ENCODE results near the gene KCTD7.

DNA sequence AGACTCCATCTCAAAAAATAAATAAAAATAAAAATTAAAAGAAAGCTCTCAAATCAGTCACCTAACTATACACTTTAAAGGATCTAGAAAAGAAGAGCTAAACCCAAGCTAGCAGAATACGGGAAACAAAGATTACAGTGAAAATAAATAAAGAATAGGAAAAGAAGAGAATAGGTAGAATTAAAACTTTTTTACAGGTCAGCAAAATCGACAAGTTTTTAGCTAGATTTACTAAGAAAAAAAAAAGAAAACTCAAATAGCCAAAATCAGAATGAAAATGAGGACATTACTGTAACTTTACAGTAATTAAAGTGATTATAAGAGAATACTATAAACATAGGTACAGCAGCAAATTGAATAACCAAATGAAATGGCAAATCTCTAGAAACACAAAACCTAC, 60.4 kb downstream of the KCTD7 start:
- no peak for TF ChIP-seq POLR2AphosphoS5 (IDR thresholded peaks at IDR 0.05; ENCODE audit: borderline replicate concordance, low read depth, low read length)
- no peak for TF ChIP-seq EZH2 (IDR thresholded peaks at IDR 0.05)
- TF ChIP-seq FOXP2 (optimal IDR thresholded peaks at IDR 0.05; ENCODE audit: control extremely low read depth, extremely low read length, insufficient read depth): no peak

Data from SK-N-MC (cell line).